H1 (cell line): ENCODE results near the gene PCED1B.

Source experiments
- CTCF ChIP-seq, 3 experiments: IDR thresholded peaks; 1 replicate in 2 of 3; 2 replicates in 1 of 3; pipeline versions ENCODE4 v1.5.1 to v1.6.1; 2011; ENCODE audit warnings: low read length in 3 of 3, mild to moderate bottlenecking in 3 of 3, inconsistent platforms in 2 of 3, low read depth in 1 of 3, moderate library complexity in 1 of 3; ENCODE audit not compliant: insufficient read depth in 1 of 3; ENCODE audit errors: control extremely low read depth in 1 of 3
- RAD21 ChIP-seq, 2 experiments: IDR thresholded peaks in 1 of 2; conservative IDR thresholded peaks in 1 of 2; 2 replicates each; pipeline ENCODE4 v1.6.1; 2011; ENCODE audit warnings: low read depth in 2 of 2, low read length in 2 of 2, improper control_type of control experiment in 1 of 2, inconsistent platforms in 1 of 2, mild to moderate bottlenecking in 1 of 2, moderate library complexity in 1 of 2
- SRF ChIP-seq: IDR thresholded peaks from 2 replicates; pipeline ENCODE4 v1.6.1; 2011; ENCODE audit warnings: mild to moderate bottlenecking, low read depth, low read length, moderate library complexity

GRCh38 chr12:47041327-47041726, 38.1 kb upstream of the PCED1B start:
- no peak for TF ChIP-seq RAD21 (IDR thresholded peaks at IDR 0.05 in 1 of 2, conservative IDR thresholded peaks at IDR 0.05 in 1 of 2; ENCODE audit: low read depth in 2 of 2, low read length in 2 of 2)
- no peak for TF ChIP-seq CTCF (IDR thresholded peaks at IDR 0.05; ENCODE audit: control extremely low read depth in 1 of 3, insufficient read depth in 1 of 3, low read depth in 1 of 3, low read length in 3 of 3)
- no peak for TF ChIP-seq SRF
